HepG2 (cell line): ENCODE results near the gene S100P. TPM values are rescaled to one million over a fixed set of nuclear protein-coding genes. Genes with fewer than 3 reads are reported as not detected.

Source experiments
- HMGA1 ChIP-seq: sonication (generic); formaldehyde crosslinking; conservative IDR thresholded peaks from 2 replicates; pipeline ENCODE4 v1.4.0; 2020; ENCODE audit warnings: missing genetic modification reagents
- SALL1 ChIP-seq: sonication (generic); formaldehyde crosslinking; IDR thresholded peaks from 2 replicates; pipeline ENCODE4 v1.8.0; 2022; ENCODE audit warnings: mild to moderate bottlenecking, missing genetic modification reagents
- SMAD1 ChIP-seq: sonication (generic); formaldehyde crosslinking; IDR thresholded peaks from 2 replicates; pipeline ENCODE4 v1.4.0; 2020; ENCODE audit warnings: missing genetic modification reagents, low read depth, mild to moderate bottlenecking, borderline replicate concordance
- TSC22D2 ChIP-seq: sonication (generic); formaldehyde crosslinking; IDR thresholded peaks from 2 replicates; pipeline ENCODE4 v1.5.1; 2020; ENCODE audit warnings: missing genetic modification reagents, mild to moderate bottlenecking, borderline replicate concordance
- ZNF136 ChIP-seq: sonication (generic); formaldehyde crosslinking; IDR thresholded peaks from 2 replicates; pipeline ENCODE4 v1.8.1; 2022; ENCODE audit warnings: low read depth, mild to moderate bottlenecking, moderate library complexity, missing genetic modification reagents
- ZNF253 ChIP-seq: sonication (generic); formaldehyde crosslinking; IDR thresholded peaks from 2 replicates; pipeline ENCODE4 v1.8.0; 2022; ENCODE audit warnings: mild to moderate bottlenecking, missing genetic modification reagents, borderline replicate concordance
- ZNF34 ChIP-seq: sonication (generic); formaldehyde crosslinking; IDR thresholded peaks from 2 replicates; pipeline ENCODE4 v1.4.0; 2020; ENCODE audit warnings: mild to moderate bottlenecking, missing genetic modification reagents, borderline replicate concordance
- ZNF557 ChIP-seq: sonication (generic); formaldehyde crosslinking; IDR thresholded peaks from 2 replicates; pipeline ENCODE4 v1.4.0; 2020; ENCODE audit warnings: missing genetic modification reagents
- ZNF577 ChIP-seq: sonication (generic); formaldehyde crosslinking; IDR thresholded peaks from 2 replicates; pipeline ENCODE4 v1.4.0; 2020; ENCODE audit warnings: mild to moderate bottlenecking, low read depth, missing genetic modification reagents, borderline replicate concordance
- ZNF724P ChIP-seq: sonication (generic); formaldehyde crosslinking; IDR thresholded peaks from 2 replicates; pipeline ENCODE4 v1.8.0; 2022; ENCODE audit warnings: missing genetic modification reagents, borderline replicate concordance
- polyA plus RNA-seq, 8 experiments: library from polyadenylated mRNA; depleted of rRNA in 3 of 8; stranded (reverse) in 7 of 8; unstranded in 1 of 8; fragments of >200 nt; fragmentation: Illumina TruSeq in 4 of 8; extraction: Trizol in 4 of 8; gene quantifications; 2 replicates each; pipeline versions ENCODE4 v1.2.1 to v1.2.3, GENCODE V29; 2011 to 2016; ENCODE audit warnings: low read depth in 4 of 8, missing spikeins in 1 of 8, mixed read lengths in 1 of 8; ENCODE audit not compliant: insufficient read depth in 1 of 8
- total RNA-seq, 5 experiments: library from RNA; depleted of rRNA; stranded (reverse); fragments of >200 nt; fragmentation: Illumina TruSeq; extraction: Trizol; gene quantifications; 2 replicates each; pipeline ENCODE4 v1.2.3, GENCODE V29; 2016; ENCODE audit warnings: low read depth in 1 of 5
- TF ChIP-seq, protein P1 (sequence below): sonication (generic); formaldehyde crosslinking; IDR thresholded peaks from 2 replicates; pipeline ENCODE4 v1.4.0; 2020; ENCODE audit warnings: missing genetic modification reagents, borderline replicate concordance
- TF ChIP-seq, protein P2 (sequence below): sonication (generic); formaldehyde crosslinking; IDR thresholded peaks from 2 replicates; pipeline ENCODE4 v1.5.0; 2020; ENCODE audit warnings: missing genetic modification reagents, mild to moderate bottlenecking, borderline replicate concordance
- TF ChIP-seq, protein P3 (sequence below): IDR thresholded peaks from 2 replicates; pipeline ENCODE4 v1.6.1; 2012; ENCODE audit warnings: low read length, improper control_type of control experiment
- TF ChIP-seq, protein P4 (sequence below): sonication (generic); formaldehyde crosslinking; IDR thresholded peaks from 2 replicates; pipeline ENCODE4 v1.8.1; 2022; ENCODE audit warnings: low read depth, mild to moderate bottlenecking, missing genetic modification reagents
- TF ChIP-seq, protein P5 (sequence below): sonication (generic); formaldehyde crosslinking; IDR thresholded peaks from 2 replicates; pipeline ENCODE4 v1.4.0; 2020; ENCODE audit warnings: missing genetic modification reagents, borderline replicate concordance

Gene S100P
- total and polyA plus RNA-seq, 2 of the 13 experiments (the other 11 are each of a cell fraction or from before 2014, with no cell fraction given) = 278 to 1,649 TPM

DNA sequence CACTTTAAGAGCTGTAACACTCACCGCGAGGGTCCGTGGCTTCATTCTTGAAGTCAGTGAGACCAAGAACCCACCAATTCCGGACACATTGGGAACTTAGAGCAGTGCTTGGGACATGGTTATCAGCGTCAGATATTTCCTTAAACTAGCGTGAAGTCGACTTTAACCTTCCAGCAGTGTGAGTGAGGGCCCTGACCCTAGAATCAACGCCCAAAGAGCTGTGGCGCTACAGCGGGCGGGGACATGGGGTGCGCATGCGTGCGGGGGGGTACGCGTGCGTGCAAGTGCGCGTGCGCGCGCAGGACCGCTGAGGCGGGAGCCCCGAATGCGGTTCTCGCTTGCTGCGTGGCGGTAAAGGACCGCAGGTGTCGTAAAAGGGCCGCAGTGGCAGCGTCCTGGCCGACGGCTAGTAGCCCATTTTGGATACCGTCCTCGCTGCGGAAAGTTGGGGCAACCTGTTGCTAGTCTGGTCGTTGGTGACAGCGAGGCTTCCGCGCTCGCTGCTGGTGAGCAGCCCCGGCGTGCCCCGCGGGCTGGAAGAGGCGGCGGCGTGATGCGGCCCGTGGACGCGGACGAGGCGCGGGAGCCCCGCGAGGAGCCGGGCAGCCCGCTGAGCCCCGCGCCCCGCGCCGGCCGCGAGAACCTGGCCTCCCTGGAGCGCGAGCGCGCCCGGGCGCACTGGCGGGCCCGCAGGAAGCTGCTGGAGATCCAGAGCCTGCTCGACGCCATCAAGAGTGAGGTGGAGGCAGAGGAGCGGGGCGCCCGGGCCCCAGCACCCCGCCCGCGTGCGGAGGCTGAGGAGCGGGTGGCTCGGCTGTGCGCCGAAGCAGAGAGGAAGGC lies 19.8 kb upstream of the S100P start (continued):
- TF ChIP-seq, protein P1, sequence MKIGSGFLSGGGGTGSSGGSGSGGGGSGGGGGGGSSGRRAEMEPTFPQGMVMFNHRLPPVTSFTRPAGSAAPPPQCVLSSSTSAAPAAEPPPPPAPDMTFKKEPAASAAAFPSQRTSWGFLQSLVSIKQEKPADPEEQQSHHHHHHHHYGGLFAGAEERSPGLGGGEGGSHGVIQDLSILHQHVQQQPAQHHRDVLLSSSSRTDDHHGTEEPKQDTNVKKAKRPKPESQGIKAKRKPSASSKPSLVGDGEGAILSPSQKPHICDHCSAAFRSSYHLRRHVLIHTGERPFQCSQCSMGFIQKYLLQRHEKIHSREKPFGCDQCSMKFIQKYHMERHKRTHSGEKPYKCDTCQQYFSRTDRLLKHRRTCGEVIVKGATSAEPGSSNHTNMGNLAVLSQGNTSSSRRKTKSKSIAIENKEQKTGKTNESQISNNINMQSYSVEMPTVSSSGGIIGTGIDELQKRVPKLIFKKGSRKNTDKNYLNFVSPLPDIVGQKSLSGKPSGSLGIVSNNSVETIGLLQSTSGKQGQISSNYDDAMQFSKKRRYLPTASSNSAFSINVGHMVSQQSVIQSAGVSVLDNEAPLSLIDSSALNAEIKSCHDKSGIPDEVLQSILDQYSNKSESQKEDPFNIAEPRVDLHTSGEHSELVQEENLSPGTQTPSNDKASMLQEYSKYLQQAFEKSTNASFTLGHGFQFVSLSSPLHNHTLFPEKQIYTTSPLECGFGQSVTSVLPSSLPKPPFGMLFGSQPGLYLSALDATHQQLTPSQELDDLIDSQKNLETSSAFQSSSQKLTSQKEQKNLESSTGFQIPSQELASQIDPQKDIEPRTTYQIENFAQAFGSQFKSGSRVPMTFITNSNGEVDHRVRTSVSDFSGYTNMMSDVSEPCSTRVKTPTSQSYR = no peak
- TF ChIP-seq, protein P2, sequence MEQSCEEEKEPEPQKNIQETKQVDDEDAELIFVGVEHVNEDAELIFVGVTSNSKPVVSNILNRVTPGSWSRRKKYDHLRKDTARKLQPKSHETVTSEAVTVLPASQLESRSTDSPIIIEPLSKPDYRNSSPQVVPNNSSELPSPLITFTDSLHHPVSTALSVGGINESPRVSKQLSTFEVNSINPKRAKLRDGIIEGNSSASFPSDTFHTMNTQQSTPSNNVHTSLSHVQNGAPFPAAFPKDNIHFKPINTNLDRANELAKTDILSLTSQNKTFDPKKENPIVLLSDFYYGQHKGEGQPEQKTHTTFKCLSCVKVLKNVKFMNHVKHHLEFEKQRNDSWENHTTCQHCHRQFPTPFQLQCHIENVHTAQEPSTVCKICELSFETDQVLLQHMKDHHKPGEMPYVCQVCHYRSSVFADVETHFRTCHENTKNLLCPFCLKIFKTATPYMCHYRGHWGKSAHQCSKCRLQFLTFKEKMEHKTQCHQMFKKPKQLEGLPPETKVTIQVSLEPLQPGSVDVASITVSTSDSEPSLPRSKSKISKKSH (CRISPR knock-in tag) = peak; percentile 7; the same call in 1 of the 2 replicates
- TF ChIP-seq ZNF724P (CRISPR knock-in tag) (peak; percentile 97), HMGA1 (CRISPR knock-in tag) (no peak), TSC22D2 (CRISPR knock-in tag) (no peak), ZNF577 (CRISPR knock-in tag) (no peak), SALL1 (peak; percentile 77), ZNF136 (CRISPR knock-in tag) (peak; percentile 72; the same call in 1 of the 2 replicates), ZNF34 (CRISPR knock-in tag) (no peak), ZNF253 (CRISPR knock-in tag) (peak; percentile 62), ZNF557 (CRISPR knock-in tag) (no peak), SMAD1 (CRISPR knock-in tag) (no peak)
- TF ChIP-seq, protein P3, sequence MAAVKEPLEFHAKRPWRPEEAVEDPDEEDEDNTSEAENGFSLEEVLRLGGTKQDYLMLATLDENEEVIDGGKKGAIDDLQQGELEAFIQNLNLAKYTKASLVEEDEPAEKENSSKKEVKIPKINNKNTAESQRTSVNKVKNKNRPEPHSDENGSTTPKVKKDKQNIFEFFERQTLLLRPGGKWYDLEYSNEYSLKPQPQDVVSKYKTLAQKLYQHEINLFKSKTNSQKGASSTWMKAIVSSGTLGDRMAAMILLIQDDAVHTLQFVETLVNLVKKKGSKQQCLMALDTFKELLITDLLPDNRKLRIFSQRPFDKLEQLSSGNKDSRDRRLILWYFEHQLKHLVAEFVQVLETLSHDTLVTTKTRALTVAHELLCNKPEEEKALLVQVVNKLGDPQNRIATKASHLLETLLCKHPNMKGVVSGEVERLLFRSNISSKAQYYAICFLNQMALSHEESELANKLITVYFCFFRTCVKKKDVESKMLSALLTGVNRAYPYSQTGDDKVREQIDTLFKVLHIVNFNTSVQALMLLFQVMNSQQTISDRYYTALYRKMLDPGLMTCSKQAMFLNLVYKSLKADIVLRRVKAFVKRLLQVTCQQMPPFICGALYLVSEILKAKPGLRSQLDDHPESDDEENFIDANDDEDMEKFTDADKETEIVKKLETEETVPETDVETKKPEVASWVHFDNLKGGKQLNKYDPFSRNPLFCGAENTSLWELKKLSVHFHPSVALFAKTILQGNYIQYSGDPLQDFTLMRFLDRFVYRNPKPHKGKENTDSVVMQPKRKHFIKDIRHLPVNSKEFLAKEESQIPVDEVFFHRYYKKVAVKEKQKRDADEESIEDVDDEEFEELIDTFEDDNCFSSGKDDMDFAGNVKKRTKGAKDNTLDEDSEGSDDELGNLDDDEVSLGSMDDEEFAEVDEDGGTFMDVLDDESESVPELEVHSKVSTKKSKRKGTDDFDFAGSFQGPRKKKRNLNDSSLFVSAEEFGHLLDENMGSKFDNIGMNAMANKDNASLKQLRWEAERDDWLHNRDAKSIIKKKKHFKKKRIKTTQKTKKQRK = no peak
- TF ChIP-seq, protein P4, sequence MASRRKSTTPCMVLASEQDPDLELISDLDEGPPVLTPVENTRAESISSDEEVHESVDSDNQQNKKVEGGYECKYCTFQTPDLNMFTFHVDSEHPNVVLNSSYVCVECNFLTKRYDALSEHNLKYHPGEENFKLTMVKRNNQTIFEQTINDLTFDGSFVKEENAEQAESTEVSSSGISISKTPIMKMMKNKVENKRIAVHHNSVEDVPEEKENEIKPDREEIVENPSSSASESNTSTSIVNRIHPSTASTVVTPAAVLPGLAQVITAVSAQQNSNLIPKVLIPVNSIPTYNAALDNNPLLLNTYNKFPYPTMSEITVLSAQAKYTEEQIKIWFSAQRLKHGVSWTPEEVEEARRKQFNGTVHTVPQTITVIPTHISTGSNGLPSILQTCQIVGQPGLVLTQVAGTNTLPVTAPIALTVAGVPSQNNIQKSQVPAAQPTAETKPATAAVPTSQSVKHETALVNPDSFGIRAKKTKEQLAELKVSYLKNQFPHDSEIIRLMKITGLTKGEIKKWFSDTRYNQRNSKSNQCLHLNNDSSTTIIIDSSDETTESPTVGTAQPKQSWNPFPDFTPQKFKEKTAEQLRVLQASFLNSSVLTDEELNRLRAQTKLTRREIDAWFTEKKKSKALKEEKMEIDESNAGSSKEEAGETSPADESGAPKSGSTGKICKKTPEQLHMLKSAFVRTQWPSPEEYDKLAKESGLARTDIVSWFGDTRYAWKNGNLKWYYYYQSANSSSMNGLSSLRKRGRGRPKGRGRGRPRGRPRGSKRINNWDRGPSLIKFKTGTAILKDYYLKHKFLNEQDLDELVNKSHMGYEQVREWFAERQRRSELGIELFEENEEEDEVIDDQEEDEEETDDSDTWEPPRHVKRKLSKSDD (CRISPR knock-in tag) = peak; percentile 87
- TF ChIP-seq, protein P5, sequence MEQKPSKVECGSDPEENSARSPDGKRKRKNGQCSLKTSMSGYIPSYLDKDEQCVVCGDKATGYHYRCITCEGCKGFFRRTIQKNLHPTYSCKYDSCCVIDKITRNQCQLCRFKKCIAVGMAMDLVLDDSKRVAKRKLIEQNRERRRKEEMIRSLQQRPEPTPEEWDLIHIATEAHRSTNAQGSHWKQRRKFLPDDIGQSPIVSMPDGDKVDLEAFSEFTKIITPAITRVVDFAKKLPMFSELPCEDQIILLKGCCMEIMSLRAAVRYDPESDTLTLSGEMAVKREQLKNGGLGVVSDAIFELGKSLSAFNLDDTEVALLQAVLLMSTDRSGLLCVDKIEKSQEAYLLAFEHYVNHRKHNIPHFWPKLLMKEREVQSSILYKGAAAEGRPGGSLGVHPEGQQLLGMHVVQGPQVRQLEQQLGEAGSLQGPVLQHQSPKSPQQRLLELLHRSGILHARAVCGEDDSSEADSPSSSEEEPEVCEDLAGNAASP (CRISPR knock-in tag) = peak; percentile 79; the same call in 1 of the 2 replicates
